ENCODE measurements around the gene NKD1.

DNA sequence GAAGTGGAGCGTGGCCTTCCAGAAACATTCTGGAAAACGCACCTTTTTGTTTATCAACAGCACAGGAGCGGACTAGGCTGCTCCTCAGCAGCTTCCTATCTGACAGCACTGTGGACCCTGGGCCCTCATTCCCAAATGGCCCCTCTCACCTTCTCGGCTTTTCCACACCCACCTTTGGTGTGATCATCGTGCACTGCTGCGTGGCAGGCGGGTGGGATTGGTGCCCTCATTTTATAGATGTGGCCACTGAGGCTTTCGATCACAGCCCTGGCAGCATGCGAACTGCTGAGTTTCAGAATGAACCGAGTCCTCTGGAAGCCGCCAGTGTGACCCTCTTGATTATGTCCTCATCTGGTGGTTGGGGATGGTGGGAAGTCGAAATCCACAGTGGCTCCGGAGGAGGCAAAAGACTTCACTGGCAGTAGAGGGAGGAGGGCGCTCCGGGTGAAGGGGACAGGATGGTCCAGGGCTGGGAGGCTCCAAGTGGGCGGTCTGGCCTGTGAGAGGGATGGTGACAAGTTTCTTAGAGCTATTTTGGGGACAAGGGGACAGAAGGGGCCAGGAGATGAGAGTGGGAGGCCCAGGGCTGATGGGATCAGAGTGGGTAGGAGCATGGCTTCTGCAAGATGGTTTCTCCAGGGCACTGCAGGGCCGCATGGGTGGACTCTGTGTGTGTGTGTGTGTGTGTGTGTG, 49.5 kb downstream of the NKD1 start:
- TF ChIP-seq NFRKB (IDR thresholded peaks at IDR 0.05) (no peak), SP1 (IDR thresholded peaks at IDR 0.05) (no peak), SUZ12 (IDR thresholded peaks at IDR 0.05) (no peak), FOXM1 (IDR thresholded peaks at IDR 0.05; ENCODE audit: borderline replicate concordance) (no peak), HDGF (IDR thresholded peaks at IDR 0.05; ENCODE audit: borderline replicate concordance) (no peak), TARDBP (IDR thresholded peaks at IDR 0.05) (no peak), ARNT (IDR thresholded peaks at IDR 0.05) (no peak), BHLHE40 (IDR thresholded peaks at IDR 0.05; ENCODE audit: borderline replicate concordance) (no peak), FOXK2 (IDR thresholded peaks at IDR 0.05) (no peak), ELF4 (IDR thresholded peaks at IDR 0.05) (no peak)
